HK-2 (cell line): ENCODE measurements around the gene EPHB1.
A peak's percentile ranks its signal among the peaks of the same experiment; 100 is the strongest.

Source experiments
- DNase-seq: peaks from one replicate; pipeline ENCODE4 v3.0.0-alpha.2; 2018; ENCODE audit not compliant: unreplicated experiment

Gene EPHB1

DNA sequence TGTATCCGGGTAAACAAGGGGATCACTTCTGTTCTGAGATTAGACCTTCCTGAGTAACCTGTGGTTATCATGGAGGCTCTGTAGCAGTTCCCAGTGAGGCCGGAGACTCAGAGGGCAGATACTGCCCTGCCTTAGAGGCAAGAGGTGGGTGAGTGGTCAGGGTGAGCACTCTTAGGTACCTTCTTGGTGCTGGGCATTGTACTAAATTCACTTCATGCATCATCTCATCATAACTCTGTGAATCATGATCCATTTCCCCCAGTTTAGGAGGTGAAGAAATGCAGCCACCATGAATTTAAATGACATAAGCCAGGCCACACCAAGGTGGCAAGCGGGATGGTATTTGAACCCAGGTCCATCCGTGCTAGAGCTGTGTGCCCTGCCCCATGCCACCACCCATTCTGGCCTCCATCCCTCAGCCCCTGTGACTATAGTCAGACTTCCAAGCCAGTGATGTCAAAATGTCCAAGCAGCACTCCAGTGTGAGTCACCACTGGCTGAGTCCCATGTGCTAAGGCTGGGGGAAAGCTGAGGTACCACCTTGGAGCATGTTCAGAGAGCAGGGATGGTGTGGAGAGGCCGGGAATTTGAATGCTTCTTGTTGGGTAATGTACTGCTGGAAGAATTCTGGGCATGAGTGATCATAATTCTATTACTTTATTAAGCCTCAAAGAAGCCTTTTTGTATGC lies 88.8 kb downstream of the EPHB1 start:
- no peak for DNase-seq

DNA sequence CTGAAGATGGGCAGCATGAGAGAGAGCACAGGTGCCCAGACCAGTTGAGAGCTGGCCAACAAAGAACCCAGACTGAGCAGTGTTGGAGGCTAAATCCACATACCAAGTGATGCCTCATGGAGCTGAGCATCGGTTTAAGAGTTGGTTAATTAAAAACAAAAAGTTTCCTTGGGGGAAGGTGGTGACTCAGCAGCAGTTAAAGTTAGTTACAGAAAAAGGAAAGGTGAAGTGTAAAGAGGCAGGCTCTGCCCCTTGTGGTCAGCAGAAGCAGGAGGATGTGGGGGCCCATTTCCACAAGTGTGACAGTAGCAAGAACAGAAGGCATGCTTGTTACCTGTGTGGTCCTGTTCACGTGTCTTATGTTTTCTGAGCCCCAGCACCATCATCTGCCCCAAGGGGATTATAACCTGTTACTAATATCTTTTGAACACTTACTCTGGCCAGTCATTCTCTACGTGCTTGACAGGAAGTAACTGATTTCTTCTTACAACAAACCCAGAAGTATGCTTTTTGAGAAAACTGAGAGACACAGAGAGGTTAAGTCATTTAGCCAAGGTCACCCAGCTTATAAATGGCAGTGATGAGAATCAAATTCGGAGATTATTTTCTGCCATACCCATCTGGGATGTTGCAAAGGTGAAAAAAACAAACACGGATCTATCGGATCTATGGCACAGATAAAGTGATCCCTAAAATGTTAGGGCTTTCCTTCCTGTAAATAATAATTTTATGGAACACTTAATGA lies 91.0 kb downstream of the EPHB1 start:
- DNase-seq = peak; percentile 80

DNA sequence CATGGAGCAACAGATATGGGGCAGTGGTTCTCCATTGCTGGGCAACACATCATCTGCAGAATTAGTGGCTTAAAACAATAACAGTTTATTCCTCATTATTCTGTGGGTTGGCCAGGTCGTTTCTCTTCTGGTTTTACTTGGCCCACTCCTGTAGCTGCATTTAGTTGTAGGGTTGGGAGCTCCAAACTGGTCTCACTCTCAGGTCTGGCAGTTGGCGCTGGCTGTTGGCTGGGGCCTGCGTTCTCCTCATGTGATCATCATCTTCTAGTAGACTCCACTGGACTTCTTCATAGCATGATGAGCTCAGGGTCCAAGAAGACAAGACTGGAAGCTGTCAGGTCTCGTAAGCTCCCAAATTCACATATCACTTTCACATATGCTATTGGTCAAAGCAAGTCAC lies 91.9 kb downstream of the EPHB1 start:
- no peak for DNase-seq

DNA sequence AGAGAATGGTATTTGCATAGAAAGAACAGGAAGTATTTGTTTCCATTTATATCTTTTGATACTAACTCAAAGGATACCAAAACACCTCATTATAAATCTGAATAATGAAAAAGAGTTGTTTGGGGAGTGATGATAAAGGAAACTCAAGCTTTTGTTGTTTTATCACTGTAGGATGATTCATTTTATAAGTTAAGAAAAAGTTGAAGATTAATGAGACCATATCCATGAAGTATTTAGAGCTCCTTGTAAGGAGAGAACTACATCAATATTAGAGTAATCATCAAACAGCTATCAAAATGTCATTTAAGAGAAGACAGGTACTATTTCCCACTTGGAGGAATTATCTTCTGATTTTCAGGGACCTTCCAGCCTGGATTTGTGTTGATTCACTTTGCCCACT lies 92.5 kb downstream of the EPHB1 start:
- no peak for DNase-seq

DNA sequence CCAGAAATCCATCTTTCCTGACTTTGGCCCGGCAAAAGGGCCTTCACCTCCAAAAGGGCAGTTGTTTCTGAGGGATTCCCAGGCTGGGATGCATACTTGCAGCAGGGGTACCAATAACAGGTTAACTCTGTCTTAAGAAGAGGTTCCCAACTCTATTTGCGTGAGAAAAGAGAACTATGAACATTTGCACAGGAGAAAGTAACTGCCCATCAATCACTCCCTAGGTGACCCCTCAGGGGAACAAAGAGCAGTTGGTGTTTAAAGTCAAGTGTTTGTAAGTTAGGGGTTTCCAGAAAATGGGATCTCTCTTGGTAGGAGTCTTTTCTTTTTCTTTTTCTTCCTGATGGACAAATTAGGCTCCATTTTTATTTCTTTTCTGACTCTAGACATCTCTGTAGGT lies 97.3 kb downstream of the EPHB1 start:
- no peak for DNase-seq

DNA sequence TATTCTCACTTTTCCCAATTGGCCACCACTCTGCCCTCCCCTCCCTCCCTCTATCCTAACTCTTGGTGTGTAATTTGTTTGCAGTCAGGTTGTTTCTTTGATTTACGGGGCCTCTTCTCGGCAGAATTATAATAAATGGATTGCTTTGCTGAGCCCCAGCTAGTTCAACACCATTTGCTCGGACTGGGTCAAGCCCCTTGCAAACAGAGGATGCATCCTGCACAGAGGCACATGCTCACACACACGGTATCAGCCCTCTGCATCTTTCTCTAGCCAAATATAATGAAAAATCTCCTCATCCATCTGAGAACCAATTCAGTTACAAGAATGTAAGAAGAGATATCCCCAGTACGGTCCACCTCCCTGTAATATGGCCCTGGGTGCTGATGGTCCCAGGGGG lies 97.7 kb downstream of the EPHB1 start:
- no peak for DNase-seq

DNA sequence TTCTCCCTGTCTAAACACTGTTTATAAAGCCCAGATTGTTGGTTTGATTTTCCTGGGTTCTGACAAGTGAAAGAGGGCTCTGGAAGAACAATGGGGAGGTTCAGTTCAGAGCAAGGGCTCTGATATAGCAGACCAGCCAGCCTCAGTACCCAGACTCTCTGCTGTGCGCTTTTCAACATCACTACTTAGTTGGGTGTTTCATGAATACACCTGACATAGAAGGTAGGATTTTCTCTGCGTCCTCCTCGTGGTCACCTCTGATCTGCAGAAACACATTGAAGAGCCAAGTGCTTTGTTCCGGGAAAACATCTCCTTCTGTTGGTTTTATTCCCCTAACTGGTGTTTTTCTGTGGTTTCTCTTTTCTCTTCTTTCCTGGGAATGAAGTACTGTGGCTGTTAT lies 99.5 kb downstream of the EPHB1 start:
- no peak for DNase-seq

DNA sequence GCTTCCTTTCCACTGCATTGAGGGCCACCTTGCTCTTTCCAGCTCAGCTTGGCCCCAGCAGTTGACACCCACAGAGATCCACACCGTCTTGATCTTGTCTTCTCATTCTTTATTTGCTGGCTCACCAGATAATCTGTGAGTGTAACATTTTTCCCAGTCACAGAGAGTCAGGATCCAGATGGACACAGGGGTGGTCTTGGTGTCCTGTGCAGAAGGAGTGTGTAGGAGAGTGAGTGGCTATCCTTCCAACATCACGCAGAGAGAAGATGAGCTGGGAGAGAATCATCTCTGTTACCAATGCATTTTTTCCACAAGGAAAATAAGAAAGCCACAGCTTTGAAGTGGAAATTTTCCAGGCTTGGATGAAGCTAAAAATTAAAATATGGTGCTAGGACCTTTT lies 100.1 kb downstream of the EPHB1 start:
- no peak for DNase-seq

DNA sequence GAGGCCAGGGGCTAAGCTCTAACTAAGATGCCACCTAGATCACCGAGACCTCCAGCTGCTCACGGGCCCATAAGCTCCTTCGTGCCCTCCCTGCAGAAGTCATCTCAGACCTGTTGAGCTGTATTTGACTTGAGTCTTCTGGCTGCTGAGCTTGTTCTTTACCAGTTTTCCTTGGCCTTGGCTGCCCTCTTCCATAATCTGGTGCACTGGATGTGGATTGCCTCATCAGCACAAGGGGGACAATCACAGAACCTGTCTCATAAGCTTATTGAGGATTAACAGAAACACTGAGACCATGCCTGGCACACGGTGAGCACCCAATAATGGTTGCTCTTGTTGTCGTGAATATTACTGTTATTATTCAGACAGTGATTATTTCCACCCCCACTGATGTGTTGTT lies 101.1 kb downstream of the EPHB1 start:
- no peak for DNase-seq

DNA sequence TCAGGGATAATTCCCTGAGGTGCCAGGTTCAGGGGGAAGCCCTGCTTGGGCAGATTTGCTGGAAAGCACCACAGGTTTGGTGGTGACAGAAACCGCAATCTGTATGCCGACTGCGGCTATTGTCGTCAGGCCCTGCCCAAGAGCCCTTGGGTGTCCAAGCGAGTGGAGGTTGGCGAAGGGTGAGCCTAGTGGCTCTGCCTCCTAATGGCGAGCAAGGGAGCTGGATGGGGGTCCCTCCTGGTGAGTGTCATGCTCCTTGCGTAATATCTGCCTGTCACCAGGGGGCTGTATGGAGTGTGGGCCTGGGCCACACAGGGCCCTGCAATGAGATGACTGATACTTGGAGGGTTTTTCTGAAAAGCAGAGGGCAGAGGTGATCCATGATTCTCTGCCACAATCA lies 101.6 kb downstream of the EPHB1 start:
- DNase-seq = no peak

DNA sequence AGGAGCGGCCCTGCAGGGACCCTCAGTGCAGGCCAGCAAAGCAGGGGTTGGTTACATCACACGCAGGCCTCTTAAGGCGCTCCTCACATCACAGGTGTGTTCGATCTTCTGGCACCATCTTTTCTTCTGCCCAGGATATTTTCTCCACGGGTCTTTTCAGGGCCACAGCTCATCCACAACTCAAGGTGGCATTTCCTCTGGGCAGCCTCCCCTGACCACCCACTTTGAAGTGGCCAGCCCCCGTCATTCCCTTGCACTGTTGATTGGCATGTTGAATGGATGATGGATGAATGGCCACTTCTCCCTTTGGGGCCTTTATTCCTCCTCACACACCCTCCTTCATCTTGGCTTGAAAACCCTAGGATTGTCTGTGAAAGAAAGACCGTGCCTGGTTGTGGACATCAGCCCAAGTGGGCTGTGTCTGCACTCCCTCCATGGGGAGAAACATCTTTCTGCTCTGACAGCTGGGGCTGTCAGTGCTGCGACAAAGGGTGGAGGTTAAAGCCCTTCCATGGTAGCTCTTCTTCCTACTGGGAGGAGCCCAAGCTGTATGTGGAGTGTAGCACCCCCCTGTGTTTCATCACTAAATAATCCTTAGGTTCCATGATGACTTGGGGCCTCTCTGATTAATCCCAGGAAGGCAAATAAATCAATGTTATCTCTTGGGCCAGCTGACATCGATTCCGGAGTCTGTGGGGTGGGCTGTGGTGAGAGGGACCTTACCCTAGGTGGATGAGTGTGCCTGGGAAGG lies 102.5 kb downstream of the EPHB1 start:
- DNase-seq = no peak

DNA sequence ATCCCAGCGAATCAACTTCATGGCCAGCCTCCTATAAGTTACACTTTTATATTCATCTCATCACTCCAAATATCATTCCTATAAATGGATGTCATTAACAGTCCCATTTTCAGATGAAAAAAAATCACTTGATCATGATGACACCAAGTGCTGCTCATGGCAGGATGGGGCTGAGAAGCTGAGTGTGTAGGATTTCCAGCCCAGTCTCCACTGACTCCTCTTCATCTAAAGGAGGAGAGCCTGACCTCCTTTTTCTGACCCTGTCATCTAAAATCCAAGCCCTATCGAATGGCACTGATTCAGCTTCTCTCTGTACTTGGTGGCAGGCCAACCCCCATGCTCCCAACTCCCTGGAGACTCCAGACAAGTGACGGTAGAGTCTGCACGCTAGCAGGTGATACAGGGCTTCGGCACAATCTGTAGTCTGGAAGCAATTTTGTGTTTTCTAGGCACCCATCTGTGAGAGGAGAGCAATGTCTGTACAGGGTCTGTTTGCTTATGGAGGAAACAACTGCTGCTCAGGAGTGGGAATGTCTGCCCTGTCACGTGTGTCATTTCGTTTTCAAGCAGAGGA lies 103.2 kb downstream of the EPHB1 start:
- no peak for DNase-seq

DNA sequence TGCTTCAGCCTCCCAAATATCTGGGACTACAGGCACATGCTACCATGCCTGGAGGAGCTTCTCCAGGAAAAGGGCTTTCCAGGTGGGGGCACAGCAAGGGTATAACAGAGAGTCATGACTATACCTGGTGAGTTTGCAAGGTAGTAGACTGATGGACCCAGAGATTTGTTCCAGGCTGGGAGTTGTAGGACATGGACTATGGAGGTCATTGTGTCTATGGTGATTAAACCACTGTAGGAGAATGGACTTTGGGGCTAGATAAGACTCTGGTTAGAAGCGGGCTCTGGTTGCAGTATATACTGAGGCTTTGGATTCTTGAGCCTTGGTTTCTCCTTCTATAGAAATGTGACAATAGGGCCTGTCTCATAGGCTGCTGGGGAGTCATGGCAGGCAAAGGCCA lies 104.7 kb downstream of the EPHB1 start:
- no peak for DNase-seq

DNA sequence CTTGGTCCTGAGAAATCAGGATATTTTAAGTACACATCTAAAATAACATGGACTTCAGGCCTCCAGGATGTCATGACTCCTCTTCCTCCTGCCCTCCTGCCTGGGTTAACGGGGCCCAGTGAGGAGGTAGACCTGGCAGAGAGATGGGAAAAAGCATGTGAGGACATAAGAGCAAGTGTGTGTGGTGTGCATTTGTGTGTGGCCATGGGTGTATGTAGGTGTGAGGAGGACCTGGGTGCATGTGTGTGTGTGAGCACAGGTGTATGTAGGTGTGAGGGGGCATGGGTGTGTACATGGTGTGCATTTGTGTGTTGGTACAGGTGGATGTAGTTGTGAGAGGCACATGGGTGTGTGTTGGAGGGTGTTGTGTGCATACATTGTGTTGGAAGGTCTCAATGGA lies 105.4 kb downstream of the EPHB1 start:
- DNase-seq = no peak

DNA sequence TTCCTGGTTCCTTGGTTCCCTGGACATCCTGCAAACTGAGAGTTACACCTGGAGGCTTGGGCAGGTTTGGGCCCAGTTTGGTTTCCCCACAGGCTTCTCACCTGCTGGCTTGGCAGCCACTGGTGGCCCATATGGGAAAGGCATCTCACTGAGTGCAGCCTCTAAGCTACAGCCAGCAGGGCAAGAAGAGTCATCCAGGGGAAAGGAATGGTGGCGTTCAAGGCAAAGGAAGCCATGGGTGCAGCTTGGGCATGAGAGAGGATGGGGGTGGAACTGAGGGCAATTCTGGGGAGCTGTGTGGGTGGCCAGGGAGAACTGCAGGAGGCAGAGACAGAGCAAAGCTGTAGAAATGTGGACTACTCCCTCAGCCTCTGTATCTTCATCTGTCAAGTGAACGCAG lies 106.4 kb downstream of the EPHB1 start:
- no peak for DNase-seq

DNA sequence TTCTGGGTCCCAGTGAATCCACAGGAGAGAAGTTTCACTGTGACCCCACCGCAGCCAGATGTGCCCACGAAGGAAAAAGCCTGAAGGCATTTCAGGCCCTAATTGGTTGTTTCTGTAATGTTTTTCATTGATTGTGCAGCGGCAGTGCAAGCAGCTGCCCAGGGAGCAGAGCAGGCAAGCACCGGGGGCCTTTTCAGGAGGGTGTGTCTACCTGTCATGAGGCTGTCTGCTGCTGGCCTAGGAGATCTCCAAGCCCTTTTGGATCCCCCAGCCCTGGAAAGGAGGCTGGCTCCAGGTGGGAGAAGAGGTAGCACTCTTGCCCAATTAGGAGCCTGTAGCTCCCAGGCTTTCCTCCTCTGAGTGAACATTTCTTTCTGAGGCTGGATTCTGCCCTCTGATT lies 108.8 kb downstream of the EPHB1 start:
- DNase-seq = no peak

DNA sequence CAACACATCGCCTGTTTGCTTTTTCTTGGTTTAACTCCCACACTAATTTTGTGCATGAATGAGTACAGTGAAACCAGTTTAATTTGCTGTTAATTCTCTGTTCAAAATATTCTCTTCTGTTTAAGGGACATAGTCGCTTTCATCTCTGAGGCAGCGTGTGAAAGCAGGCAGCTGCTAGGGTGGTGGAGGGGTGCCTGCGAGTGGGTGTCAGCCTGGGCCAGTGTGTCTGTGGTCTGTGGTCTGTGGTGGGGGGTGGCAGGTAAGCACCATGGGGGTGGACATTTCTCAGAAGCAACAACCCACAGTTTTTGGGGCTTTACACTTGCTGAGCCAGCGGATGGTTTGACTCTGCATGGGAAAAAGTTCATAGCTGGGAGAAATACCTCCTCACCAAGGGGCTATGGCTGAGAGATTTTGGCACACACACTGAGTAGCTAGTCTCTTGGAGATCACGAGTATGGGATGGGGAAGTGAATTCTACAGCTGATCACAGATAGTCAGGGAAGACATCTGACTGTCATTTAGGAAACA lies 109.2 kb downstream of the EPHB1 start:
- peak; percentile 29 for DNase-seq

DNA sequence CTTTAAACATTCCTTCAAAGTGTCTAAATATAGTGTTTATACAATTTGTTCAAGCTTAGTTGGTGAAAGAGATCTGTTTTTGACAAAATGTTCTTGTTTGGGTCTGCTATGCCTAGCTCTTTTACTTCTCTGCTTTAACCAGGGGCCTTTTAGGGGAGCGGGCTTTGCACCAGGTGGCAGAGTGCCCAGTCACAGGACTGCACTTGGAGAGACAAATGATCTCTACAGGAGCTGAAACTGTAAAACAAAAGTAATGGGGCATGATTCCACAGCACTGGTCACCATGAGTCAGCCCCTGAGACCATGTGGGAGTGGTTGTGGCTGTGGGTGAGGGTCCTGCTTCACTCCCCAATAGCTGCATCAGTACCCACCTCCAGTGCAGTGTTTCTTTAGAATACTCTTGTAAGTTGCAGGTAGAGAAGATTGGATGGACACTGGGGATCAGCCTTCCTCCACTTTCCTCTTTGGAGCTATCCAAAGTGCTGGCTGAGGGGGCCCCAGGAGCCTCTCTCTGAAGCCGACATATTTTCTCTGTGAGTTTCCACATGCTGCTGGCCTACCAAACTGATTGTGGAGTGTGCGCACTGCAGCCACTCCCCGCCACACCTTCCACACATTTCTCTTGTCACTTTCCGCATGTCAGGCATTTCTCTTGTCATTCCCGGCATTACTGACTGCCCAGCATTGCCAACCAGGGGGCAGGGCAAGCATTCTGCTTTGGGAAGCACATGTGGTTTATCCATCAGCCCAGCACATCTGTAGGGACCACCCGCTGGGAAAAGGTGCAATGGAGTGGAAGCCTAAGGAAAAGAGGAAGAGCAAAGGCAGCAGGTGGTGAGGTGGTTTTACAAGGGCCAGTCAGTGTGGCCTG lies 110.0 kb downstream of the EPHB1 start:
- no peak for DNase-seq

DNA sequence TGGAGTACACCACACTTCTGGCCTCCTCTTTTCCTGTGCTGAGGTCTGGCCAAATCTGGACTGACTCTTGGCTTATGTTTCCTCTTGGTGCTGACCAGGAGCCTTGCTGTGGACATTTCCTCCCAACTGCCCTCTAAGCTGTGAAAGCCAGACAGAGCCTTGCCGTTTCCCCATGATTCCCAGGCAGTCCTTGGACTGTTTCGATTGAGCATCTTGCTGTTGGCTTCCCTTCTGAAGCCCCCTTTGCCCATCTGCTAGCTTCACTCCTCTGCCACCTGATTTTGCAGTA lies 110.5 kb downstream of the EPHB1 start:
- DNase-seq = no peak

DNA sequence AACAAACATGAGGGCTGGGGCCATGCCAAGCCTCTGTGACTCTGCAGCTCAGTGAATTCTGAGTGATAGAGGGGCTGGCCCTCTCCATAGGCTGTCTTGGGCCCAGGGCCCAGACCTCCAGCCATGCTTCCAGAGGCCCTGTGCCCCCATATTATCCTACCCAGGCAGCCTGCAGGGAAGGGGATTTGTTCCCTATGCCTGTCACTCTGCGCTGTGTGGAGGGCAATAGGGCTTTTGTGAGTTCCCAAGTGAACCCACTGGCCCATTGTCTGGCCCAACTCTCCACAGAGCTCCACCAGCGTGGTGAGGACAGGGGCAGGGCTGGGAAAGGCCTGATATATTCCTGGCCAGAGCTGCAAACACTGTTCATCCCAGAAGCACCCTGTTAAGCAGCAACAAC lies 113.2 kb downstream of the EPHB1 start:
- DNase-seq = no peak

DNA sequence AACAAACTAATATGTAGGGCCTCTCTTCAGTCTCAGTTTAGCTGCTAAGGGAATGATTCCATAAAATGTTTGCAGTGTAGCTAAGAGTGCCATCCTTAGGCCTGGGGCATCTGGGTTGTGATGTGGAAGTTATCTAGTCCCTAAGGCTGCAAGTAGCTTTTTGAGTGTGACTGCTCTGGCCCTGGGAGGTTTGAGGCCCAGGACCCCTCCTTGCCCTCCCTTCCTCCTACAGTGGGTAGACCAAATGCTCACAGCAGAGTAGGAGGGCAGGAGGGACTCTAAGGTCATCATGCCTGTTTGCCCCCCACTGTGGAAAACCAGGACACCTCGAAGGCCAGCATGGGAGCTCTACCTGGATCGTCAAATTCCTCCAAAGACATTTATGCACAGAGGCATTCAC lies 115.0 kb downstream of the EPHB1 start:
- no peak for DNase-seq
